ENCODE data around the gene ENPP6.

DNA sequence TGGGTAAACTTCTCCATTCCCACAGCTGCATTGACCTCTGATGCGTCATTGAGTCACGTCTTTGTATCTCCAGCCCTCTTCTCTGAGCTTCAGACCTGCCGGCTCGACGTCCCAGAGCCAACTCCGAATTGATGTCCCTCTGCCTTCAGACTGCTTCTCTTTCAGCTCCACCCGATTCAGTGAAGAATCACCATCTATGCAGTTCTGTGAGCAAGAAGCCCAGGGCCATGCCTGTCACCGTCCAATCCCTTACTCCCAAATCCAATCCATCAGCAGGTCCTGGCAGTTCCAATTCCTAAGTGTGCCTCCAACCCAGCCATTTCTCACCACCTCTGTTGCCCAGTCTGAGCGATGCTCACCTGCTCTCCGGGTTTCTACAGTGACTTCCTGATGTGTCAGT is 70.7 kb downstream of the ENPP6 start:
- TF ChIP-seq TAF1 (conservative IDR thresholded peaks at IDR 0.05) (no peak), CTCF (IDR thresholded peaks at IDR 0.05; ENCODE audit: low read depth, low read length, missing input control) (no peak), RXRA (IDR thresholded peaks at IDR 0.05) (no peak), ZBTB33 (IDR thresholded peaks at IDR 0.05) (no peak), SP1 (IDR thresholded peaks at IDR 0.05) (no peak), RAD21 (IDR thresholded peaks at IDR 0.05) (no peak), YY1 (IDR thresholded peaks at IDR 0.05) (no peak)
- TF ChIP-seq, protein P1, sequence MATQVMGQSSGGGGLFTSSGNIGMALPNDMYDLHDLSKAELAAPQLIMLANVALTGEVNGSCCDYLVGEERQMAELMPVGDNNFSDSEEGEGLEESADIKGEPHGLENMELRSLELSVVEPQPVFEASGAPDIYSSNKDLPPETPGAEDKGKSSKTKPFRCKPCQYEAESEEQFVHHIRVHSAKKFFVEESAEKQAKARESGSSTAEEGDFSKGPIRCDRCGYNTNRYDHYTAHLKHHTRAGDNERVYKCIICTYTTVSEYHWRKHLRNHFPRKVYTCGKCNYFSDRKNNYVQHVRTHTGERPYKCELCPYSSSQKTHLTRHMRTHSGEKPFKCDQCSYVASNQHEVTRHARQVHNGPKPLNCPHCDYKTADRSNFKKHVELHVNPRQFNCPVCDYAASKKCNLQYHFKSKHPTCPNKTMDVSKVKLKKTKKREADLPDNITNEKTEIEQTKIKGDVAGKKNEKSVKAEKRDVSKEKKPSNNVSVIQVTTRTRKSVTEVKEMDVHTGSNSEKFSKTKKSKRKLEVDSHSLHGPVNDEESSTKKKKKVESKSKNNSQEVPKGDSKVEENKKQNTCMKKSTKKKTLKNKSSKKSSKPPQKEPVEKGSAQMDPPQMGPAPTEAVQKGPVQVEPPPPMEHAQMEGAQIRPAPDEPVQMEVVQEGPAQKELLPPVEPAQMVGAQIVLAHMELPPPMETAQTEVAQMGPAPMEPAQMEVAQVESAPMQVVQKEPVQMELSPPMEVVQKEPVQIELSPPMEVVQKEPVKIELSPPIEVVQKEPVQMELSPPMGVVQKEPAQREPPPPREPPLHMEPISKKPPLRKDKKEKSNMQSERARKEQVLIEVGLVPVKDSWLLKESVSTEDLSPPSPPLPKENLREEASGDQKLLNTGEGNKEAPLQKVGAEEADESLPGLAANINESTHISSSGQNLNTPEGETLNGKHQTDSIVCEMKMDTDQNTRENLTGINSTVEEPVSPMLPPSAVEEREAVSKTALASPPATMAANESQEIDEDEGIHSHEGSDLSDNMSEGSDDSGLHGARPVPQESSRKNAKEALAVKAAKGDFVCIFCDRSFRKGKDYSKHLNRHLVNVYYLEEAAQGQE (IDR thresholded peaks at IDR 0.05) = no peak
